ENCODE measurements around the gene SLC22A17. TPM values are rescaled to one million over a fixed set of nuclear protein-coding genes. Genes with fewer than 3 reads are reported as not detected.

SLC22A17 gene
- total and polyA plus RNA-seq, 2 of the 13 experiments (the other 11 are each of a cell fraction or from before 2014, with no cell fraction given), result 0.95 to 1.1 TPM

DNA sequence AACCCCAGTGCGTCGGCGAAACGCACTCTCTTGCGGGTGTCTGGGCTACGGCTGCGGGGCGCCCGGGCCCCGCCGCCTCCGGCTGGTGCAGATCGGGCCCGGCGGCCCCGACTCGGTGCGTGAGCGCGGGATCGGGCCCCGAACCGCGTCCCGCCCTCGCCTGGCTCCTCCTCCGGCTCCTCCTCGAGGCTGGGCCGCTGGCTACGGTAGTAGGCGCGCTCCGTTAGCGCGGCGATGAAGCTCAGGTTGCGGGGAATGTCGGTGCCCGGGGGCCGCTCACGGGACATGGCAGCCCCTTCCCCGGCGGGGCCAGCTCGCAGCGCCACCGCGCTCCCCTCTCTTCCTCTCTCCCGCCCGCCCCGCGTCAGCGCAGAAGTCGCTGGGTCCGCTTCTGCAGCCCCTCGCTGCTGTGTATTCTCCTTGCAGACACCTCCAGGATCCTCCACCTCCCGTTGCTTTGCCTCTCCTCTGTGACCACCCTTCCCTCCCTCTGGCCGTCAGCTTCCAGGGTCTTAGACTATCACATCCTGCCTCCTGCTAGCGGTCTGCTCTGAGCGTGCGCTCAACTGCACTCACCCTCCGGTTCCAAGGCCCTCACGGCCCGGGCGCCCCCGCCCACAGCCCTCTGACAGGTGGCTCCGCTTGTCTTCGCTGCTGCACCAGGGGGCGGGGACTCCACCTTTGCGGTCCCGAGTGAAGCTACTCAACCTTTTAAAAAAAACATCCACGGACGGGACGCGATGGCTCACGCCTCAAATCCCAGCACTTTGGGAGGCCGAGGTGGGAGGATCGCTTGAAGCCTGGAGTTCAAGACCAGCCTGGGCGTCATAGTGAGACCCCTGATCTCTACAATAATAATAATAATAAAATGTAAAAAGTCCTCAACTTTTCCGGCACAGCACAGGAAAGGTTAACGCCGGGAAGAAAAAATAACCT is 50.1 kb downstream of the SLC22A17 start, which contains the start of gene PPP1R3E (continued):
- 0 out of 2 replicates have a peak, but pooled peaks have one; percentile 34 for TF ChIP-seq RFXANK (CRISPR knock-in tag; IDR thresholded peaks at IDR 0.05)
- no peak for TF ChIP-seq FOXK2 (IDR thresholded peaks at IDR 0.05)
- TF ChIP-seq ZMYM4 (CRISPR knock-in tag; IDR thresholded peaks at IDR 0.05), result no peak
- TF ChIP-seq SRSF4 (IDR thresholded peaks at IDR 0.05; ENCODE audit: low read depth, low read length, poor library complexity, severe bottlenecking), result no peak
- no peak for TF ChIP-seq ZNF562 (CRISPR knock-in tag; IDR thresholded peaks at IDR 0.05; ENCODE audit: borderline replicate concordance)
- TF ChIP-seq, protein P1, sequence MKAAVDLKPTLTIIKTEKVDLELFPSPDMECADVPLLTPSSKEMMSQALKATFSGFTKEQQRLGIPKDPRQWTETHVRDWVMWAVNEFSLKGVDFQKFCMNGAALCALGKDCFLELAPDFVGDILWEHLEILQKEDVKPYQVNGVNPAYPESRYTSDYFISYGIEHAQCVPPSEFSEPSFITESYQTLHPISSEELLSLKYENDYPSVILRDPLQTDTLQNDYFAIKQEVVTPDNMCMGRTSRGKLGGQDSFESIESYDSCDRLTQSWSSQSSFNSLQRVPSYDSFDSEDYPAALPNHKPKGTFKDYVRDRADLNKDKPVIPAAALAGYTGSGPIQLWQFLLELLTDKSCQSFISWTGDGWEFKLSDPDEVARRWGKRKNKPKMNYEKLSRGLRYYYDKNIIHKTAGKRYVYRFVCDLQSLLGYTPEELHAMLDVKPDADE (CRISPR knock-in tag; IDR thresholded peaks at IDR 0.05), result no peak; the same call in 1 of the 2 replicates
- peak; percentile 82 for TF ChIP-seq MEIS2 (CRISPR knock-in tag; IDR thresholded peaks at IDR 0.05)
- no peak; the same call in 1 of the 2 replicates for TF ChIP-seq ZSCAN25 (CRISPR knock-in tag; IDR thresholded peaks at IDR 0.05)
- TF ChIP-seq PHB2 (IDR thresholded peaks at IDR 0.05; ENCODE audit: partially characterized antibody), result no peak
- peak; percentile 42 for TF ChIP-seq ZNF557 (CRISPR knock-in tag; IDR thresholded peaks at IDR 0.05)
- no peak for TF ChIP-seq ZNF282 (IDR thresholded peaks at IDR 0.05; ENCODE audit: partially characterized antibody)
- TF ChIP-seq, protein P2, sequence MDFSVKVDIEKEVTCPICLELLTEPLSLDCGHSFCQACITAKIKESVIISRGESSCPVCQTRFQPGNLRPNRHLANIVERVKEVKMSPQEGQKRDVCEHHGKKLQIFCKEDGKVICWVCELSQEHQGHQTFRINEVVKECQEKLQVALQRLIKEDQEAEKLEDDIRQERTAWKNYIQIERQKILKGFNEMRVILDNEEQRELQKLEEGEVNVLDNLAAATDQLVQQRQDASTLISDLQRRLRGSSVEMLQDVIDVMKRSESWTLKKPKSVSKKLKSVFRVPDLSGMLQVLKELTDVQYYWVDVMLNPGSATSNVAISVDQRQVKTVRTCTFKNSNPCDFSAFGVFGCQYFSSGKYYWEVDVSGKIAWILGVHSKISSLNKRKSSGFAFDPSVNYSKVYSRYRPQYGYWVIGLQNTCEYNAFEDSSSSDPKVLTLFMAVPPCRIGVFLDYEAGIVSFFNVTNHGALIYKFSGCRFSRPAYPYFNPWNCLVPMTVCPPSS (IDR thresholded peaks at IDR 0.05), result no peak
- 0 out of 2 replicates have a peak, but pooled peaks have one; percentile 10 for TF ChIP-seq ZFP1 (CRISPR knock-in tag; IDR thresholded peaks at IDR 0.05)
- TF ChIP-seq YEATS2 (CRISPR knock-in tag; IDR thresholded peaks at IDR 0.05; ENCODE audit: borderline replicate concordance), result peak; percentile 69
- TF ChIP-seq NFE2L1 (CRISPR knock-in tag; IDR thresholded peaks at IDR 0.05; ENCODE audit: borderline replicate concordance), result no peak
- TF ChIP-seq, protein P3, sequence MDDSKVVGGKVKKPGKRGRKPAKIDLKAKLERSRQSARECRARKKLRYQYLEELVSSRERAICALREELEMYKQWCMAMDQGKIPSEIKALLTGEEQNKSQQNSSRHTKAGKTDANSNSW (CRISPR knock-in tag; IDR thresholded peaks at IDR 0.05; ENCODE audit: borderline replicate concordance), result peak; percentile 75; the same call in 1 of the 2 replicates
- peak; percentile 71; the same call in 1 of the 2 replicates for TF ChIP-seq ZNF546 (CRISPR knock-in tag; conservative IDR thresholded peaks at IDR 0.05)
- TF ChIP-seq GABPA (IDR thresholded peaks at IDR 0.05; ENCODE audit: low read depth, low read length), result no peak
- no peak for TF ChIP-seq GABPA (CRISPR knock-in tag; IDR thresholded peaks at IDR 0.05; ENCODE audit: low read depth)
